Activated T-cell treated with anti-CD3 and anti-CD28 coated beads, Interleukin-2, amount 50 U/mL, for 1 hour (primary cell): ENCODE measurements around the gene ME3.

Source experiments
- DNase-seq: peaks from one replicate; pipeline ENCODE4 v3.0.0-alpha.2; 2020

Gene ME3

DNA sequence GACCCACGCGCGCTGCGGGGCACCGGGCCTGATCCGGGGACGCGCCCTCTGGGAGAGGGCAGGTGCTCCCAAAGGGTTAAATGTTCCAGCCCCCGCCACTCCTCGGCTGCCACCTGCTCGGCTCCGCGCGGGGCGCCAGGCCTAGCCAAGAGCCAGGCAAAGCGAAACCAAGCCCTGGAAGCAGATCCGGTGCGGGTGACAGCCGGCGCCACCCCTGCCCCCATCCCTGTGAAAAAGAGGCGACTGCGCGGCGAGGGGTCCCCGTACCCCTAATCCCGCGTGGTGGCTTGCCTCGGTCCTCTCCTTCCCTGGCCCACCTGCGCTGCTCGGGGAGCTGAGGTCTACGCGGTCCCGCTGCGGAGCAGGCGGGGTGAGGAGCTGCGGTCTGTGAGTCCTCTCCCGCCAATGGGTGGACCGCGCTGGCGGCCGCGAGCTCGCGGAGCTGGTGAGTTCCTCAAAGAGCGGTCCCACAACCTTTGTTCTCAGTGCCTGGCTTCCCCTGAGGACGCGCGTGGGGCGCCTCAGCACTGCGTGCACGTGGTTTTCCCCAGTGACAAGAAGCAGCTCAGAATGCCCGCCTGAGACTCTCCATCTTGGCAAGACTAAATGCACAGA lies at the start of gene ME3:
ME3 (minus strand) TSS at position 610 of the 615 bp plus-strand sequence.
- peak; percentile 39 for DNase-seq

DNA sequence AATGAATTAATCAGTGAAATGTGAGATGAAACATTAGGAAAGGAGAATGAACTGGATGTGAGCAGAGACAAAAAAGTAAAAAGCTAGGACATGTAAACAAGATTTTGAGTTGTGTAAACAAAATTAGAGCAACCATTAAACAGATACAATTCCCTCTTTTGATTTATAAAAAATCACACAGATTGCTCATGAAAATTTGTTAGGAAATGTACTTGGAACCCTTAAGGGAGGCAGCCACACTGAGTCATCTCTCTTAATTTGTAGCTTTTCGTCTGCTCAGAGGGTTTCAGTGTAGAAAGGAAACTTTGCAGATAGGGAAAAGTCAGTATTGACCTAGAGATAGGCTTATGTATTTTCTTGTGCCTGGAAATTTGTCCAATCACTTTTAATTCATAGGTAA lies 49.6 kb upstream of the ME3 start:
- DNase-seq: no peak

DNA sequence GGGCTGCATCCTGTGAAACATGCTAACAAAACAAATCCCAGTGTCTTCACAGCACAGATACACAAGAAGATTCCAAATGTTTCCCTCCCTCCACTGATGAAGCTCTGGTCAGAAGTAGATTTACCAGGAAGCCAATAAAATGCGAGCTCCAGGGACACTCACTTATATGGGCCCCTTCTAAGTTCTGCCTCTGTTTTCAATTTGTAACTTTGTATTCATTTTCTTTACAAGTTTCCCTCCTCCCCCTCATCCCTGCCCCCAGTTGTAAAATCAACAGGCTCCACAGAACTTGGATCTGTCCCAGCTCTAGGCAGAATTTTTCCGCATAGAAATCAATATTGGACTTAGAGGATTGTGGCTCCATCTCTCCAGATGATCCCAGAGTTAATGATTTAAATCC lies 48.1 kb upstream of the ME3 start:
- no peak for DNase-seq

DNA sequence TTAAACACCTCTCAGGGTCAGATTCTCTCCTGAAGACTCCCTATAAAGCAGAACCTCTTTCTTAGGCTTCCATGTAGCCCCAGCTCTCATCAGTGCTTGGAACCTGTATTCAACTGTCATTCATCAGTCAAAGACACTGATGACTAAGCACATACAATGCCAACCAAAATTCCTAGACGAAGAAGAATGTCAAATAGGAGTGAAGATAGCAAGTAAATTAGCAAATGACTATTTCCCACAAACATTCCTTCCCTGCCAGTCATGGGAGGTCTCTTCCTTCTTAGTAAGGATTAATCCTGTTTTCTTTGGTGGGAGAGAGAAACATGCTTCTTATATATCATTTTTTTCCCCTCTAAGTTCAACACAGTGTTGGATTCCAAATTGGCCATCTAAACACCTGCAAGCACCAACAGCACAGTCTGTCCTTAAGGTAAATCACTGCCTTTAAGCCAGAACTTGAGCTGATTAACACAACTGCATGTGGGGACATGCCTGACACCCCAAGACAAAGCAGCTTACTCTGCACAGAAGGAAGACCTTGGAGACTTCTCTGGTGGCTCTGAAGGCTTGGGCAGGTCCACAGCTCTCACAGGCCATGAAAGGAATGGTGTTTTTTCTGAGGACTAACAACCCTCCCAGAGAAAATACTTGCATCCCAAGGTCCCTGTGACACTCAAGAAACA lies 47.5 kb upstream of the ME3 start:
- no peak for DNase-seq

DNA sequence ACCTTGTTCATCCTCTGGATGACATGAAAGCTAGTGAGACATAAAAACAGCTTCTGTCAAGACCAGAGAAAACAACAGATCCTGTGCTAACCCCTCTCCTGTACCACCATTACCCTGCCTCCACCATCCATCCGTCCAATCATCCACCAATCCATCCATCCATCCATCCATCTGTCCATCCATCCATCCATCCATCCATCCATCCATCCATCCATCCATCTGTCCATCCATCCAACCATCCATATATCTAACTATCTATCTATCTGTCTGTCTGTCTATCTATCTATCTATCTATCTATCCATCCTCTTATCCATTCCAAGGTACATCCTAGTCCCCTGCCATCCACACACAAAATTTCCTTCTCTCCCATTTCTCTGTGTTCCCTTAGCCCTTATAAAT lies 46.6 kb upstream of the ME3 start:
- DNase-seq: no peak

DNA sequence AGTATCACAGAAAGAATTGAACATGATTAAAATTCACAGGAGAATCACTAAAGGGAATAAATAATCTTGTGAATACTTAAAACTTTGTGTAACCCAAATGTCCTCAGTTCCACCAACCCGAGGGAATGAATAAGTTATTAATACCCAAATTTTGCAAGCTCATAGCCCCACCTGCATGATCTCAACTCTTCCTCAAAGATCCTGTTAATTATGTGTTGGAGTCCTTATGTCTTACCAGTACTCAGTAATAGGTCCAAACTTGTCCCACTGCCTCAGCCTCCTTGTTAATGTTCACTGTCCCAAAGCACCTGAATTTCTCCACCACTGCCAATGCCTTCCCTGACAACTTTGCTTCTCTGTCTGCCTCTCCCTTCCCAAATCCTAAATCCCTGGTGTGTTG lies 46.1 kb upstream of the ME3 start:
- no peak for DNase-seq

DNA sequence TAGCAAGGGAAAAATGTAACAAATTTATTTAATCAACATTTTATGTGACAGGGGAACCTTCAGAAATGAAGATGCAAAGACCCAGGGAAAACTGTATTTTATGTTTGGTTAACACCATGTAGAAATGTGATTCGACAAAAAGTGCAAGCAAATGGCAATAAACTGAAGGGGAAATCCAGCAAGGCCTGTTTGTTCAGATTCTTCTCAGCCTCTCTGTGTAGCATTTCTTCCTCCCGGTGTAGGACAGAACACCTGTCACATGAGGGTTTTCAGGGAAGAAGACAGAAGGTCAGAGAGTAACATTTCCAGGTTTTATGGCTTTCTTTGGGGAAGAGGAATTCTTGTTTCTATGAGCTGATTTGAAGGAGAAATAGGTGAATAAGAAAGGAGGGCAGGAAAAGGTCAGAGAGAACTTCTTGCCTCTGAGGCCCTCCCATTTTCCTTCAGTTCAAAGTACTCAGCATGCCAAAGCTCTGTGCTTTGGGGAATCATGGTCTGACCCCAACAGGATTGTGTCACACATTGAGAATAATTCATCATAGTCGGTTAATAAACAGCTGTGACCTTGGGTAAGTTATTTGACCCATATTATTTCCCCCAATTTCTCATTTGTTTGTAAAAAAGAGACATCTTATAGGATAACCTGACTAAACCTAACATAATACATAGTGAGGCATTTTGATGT lies 45.5 kb upstream of the ME3 start:
- no peak for DNase-seq

DNA sequence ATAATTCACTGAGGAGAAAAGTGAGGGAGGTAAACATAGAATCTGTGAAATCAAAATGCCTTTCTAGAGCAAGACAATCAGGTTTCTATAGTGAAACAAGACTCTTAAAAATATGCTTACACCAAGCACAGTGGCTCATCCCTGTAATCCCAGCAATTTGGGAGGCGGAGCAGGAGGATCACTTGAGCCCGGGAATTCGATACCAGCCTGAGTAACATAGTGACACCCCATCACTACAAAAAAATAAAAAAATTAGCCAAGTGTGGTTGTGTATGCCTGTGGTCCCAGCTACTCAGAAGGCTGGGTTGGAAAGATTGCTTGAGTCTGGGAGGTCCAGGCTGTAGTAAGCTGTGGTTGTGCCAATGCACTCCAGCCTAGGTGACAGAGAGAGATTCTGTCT lies 43.2 kb upstream of the ME3 start:
- no peak for DNase-seq

DNA sequence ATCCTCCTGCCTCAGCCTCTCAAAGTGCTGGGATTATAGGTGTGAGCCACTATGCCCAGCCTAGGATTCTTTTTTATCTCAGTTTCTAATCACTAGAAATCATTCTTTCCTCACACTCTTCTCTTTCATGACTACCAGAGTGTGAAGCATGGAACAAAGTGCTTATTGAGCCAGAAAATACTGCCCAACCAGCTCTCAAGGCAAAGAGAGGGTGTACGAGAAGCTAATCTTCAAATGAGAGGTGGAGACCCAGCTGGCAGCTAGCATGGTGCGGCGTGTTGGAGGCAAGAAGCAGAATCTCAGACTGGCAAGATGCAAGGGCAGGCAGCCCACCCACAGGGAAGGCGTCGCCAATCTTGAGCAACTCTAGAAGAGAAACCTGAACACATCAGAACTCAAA lies 41.1 kb upstream of the ME3 start:
- DNase-seq: no peak

DNA sequence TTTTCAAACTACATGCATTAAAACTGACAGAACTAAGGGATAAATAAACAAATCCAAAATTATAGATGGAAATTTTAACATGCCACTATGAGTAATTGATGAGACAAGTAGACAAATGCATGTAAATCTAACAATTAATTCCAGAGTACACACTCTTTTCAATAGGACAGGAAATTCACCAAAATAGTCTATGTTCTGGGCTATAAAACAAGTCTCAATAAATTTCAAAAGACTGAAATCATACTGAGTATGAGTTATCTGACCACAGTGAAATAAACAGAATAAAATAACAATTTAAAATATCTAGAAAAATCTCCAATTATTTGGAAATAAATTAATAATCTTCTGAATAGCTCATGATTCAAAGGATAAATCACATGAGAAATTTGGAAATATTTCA lies 38.5 kb upstream of the ME3 start:
- no peak for DNase-seq

DNA sequence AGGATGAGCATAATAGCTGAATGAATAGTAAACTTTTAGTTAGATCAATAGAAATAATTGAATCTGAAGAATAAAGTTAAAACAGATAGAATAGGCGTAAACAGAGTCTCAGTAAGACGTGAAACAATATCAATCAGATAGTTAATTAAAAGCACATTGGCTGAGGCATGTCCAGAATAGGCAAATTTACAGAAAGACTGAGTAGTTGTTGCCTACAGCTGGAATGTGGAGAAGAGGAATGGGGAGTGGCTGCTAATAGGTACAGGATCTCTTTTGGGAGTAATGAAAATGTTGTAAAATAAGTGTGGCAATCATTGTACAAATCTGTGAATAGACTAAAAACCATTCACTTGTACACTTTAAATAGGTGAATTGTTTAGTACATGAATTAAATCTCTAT lies 36.3 kb upstream of the ME3 start:
- DNase-seq: no peak

DNA sequence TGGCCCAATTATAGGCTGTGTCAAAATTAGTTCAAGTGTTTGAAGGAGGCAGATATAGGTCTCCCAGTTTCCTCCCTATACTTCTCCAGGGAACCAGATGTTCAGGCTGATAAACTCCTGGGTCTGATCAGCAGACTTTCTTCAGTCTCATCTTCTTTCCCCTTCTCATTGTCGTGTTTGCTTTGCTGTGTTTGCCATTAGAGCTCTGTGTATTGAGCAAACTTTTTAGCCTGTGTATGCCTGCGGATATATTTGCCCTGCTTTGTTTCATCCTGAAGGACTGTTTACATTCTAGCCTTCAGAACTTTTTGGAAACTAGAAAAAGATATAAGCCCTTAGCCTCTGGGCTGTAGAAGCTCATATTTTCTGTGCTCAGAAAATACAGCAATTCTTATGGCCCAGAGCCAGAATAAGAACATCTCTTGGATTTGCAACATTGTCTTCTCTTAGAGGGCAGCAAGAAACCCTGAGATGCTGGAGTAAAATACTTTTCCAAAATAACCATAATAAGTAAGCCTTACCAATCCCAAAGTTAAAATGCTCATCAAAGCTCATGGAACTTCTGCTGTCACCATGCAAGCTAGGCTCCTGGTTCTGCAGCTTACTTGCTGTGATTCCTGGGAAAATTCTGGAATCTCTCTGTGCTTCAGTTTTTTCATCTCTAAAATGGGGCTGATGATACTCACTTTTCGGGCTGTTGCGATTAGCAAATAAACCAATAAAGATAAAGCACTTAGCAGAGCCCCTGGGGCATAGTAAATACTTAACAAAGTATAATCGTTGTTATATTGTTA lies 34.1 kb upstream of the ME3 start:
- no peak for DNase-seq

DNA sequence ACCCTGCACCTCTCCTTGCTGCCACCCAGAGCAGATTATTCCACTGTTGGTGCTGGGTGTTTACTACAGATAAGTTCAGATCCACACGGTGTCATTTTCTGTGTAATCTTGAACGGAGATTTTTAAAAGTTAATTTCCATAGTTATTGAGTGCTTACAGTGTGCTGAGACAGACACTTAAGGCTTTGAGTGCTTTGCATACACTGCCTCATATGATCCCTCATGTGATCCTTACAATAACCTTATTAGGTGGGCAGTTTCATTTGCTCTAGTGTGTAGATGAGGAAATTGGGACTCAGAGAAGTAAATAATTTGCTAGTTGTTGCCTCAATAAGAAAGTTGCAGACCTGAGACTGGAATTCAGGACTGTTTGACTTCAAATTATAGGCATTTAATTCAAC lies 32.3 kb upstream of the ME3 start:
- no peak for DNase-seq

DNA sequence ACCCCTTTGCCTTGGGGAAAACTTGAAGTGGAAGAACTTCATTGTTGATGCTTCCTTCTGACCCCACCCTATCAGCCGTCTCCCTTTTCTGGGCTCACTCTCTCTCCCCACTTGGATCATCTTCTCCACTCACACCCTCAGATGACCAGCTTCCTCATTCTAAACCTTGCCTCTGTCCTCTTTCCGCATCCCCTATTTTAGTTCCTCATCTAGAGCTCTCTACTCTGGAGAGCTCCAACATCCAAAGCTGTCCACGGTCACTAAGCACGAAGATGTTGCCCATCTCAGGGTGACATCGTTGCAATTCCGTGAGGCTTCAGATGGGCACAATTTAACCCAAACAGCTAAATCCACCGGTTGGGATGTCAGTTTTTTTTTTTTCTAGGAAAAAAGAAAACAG lies 31.6 kb upstream of the ME3 start:
- DNase-seq: no peak

DNA sequence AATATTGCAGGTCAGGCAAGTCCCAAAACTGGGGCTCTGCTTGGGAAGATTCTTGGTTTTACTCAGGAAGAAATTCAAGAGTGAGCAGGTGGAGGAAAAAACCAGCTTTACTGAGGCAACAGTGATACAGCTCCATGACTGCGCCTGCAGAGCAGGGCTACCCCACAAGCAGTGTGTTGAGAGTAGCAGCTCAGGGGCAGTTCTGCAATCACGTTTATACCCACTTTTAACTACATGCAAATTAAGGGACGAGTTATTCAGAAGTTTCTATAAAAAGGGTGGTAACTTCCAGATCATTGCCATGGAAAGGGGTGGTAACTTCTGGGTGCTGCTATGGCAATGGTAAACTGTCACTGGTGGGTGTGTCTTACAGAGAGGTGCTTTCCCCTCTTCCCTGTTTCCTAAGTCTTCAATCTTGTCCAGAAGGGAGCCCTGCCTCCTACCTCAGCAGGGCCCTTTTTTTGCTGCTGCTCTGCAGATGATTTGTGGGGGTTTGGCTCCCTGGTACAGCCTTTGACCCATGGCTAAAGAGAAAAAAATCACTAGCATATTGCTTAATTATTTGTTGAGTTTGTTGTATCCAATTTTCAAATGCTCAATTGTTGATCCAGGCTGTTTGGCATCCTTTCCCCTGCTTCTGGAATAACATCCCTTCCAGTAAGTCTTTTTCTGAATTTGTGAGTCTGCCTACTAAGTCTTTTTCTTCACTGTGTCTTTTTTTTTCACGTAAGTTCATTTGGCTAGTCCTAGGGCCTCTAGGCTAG lies 30.0 kb upstream of the ME3 start:
- no peak for DNase-seq

DNA sequence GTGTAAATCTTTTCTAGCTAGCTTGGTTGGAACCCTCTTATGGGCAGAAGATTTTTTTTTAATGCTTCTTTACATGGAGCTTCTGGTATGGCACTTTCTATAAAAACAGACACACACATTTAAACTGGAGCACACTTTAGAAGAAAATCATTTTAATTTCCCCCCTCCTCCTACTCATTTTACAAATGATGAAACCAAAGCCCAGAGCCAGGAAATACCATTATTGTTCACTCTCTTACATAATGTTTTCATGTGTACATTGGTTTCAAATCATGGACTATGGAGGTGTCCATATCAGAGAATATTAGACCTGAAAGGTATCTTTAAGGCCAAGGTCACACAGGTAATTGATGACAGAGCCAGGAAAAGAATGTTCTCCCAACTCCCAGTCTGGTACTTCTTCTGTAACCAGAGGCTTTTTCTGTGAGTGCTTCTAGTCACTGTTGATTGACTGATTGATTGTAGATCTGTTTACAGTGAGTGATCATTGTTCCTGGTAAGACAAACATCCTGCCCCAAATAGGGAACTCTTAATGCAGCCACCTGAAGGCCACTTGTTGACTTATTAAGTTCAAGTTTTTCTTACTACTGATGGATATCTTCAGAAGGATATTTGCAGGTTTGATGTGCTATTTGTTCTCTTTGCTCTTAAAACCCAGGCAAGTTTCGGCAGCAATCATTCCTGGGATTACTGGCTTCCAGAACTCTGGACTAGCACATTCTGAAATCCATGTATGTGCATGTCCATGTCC lies 26.8 kb upstream of the ME3 start:
- no peak for DNase-seq

DNA sequence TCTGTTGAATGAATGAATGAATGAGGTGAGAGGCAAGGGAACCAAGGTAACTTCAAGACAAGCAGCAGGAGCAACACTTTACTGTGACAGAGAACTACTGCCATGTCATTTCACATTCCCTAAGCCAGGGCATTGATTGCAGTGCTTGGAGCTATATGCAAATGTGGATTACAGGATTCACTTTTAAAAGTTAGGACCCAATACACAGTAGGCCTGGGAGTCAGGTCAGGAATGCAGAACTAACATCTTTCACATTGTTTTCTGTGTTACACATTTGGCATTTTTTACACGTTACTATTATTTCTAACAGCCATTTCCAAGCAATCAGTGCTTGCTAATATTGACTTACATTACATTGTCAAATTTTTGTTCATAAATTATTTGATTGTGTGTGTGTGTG lies 26.2 kb upstream of the ME3 start:
- no peak for DNase-seq

DNA sequence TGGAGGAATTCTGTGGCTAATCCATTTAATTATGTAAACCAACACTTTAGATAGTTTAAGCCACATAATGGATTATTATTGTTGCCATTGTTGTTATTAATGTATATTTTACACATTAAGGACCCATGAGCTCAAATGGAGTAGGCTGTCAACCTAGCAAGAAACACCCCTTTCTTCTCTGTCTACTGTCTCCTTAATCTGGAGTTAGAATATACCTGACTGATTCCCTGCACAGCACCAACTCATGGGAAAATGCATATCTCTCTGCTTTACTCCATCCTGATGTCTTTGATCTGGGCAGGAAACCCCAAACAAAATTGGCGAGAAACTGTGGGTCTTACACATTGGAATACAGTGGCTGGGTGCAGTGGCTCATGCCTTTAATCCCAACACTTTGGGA lies 24.0 kb upstream of the ME3 start:
- DNase-seq: no peak

DNA sequence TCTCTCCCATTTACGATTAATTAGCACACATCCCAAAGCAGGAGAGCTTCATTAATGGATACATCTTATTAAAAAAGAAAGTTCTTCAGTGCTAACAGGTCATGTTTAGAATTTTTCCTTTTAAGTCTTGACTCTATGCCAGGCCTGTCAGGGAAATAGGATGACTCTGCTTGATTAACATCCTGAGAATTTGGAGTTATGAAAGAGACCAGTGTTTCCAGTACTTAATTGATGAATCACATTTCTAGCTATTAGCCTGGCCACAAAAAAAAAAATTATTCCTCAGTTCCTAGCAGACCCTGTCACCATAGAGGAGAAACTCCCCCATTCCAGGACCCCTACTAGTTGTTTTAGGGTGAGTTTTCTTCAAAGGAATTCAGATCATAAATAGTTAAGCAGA lies 23.6 kb upstream of the ME3 start:
- DNase-seq: no peak

DNA sequence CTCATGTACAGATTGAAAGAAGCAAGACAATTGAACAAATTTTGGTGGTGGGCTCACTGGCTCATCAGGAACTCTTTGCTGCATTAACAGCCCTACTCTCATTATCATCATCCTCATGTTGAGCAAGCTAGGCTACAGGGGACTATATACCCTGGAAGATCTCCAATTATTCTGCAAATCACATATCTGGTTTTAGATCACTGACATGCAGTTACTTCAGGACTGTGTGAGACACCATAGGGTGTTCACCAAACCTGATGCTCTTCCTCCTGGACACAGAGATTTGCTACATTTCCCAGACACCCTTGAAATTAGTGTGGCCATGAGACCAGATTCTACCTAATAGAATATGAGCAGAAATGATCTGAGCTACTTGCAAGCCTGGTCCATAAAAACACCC lies 23.0 kb upstream of the ME3 start:
- DNase-seq: no peak

DNA sequence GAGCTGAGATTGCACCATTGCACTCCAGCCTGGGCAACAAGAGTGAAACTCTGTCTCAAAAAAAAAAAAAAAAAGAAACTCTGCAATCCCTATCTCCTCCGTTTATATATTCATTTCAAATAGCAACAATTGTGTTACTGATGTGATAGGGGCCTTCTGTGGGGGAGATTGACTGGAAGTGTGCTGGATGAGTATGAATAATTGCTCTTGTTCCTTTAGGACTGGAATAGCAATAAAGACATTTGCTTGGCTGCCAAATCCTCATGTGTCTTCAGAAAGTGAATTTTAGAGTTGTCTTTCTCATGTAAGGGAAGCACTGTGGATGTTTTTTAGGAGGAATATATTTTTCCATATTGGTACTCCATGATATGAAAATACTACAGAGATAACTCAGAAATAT lies 21.1 kb upstream of the ME3 start:
- DNase-seq: no peak

DNA sequence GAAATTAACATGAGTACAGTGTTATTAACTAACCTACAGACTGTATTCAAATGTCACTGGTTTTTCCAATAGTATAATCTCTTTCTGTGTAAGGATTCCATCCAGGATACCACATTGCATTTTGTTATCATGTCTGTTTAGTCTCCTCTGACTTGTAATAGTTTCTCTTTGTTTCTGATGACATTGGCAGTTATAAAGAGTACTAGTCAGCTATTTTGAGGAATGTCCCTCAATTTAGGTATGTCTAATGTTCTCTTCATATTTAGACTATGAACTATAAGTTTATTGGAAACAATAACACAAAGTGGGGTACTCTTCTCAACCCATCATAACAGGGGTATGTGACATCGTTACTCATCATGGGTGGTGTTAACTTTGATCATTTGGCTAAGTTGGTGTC lies 20.3 kb upstream of the ME3 start:
- DNase-seq: no peak
